Measurements from ENCODE around the gene VTI1A. TPM values are rescaled to one million over a fixed set of nuclear protein-coding genes. Genes with fewer than 3 reads are reported as not detected.

Gene VTI1A
- polyA plus RNA-seq, 2 of the 4 experiments (the other 2 are of a cell fraction): 17.0 to 25.3 TPM

DNA sequence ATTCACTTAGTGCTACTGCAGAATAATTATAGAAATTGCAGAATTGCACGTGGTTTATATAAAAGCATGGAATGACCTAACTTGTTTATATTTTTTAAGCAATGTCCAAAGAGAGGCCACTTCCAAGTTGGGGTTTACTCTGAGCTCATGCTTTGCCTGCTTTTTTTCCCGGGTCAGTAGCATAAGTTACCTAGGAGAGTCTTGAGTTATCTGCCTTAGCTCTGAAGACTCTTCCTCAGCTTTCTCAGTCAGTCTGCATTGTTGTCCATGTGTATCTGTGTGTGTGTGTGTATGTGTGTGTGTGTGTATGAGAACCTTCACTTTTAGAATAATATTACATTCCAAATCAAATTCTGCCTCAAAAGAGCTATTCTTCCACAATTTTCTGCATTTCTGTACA, 263.5 kb downstream of the VTI1A start (continued):
- no peak for TF ChIP-seq KDM1A (IDR thresholded peaks at IDR 0.05; ENCODE audit: low read depth)
- no peak for TF ChIP-seq CBX8 (IDR thresholded peaks at IDR 0.05)

DNA sequence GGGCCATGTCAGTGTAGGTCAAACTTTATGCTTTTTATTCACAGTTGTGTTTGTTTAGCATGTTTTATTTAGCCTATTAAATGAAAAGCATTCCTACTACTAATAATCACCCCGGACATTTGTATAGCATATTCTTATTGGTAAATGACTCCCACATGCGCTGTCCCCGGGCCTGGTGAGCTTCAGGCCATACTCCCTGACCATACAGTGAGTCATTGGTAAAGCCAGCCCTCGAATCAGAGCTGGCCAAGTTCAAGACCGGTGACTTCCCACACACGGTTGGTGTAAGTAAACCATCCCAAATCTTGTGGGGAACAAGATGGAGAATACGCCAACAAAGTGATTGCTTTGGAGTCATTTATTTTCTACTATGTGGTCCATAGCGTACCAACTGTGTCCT, 264.4 kb downstream of the VTI1A start:
- Histone ChIP-seq H3K4me3 (no peak overlapping the region), H3K4me2 (no peak overlapping the region), H3K27ac (no peak overlapping the region), H3K9me3 (no peaks in the 10 kb centered on the region), H3K4me1 (peaks cover 14% of the 10 kb centered on the region)
- CTCF ChIA-PET: interaction anchor here (1.2 to 2.0 kb wide), 2 partner anchors 7 to 10 kb away, joined by 4 to 13 read pairs; no protein-coding TSS in a partner anchor
- FAIRE-seq: no peak
- peak in 1 of 2 experiments; percentile 7 for DNase-seq (ENCODE audit: low read depth in 1 of 2, low spot score in 1 of 2)
- ATAC-seq: no peak
- POLR2A ChIA-PET: no interaction called here
- WGBS (ENCODE audit: missing lambda C conversion rate): 82% methylated on average over 8 of the region's 8 CpGs
- TF ChIP-seq ZNF302 (CRISPR knock-in tag; IDR thresholded peaks at IDR 0.05): no peak
- TF ChIP-seq SREBF2 (IDR thresholded peaks at IDR 0.05): no peak
- TF ChIP-seq, protein P1, sequence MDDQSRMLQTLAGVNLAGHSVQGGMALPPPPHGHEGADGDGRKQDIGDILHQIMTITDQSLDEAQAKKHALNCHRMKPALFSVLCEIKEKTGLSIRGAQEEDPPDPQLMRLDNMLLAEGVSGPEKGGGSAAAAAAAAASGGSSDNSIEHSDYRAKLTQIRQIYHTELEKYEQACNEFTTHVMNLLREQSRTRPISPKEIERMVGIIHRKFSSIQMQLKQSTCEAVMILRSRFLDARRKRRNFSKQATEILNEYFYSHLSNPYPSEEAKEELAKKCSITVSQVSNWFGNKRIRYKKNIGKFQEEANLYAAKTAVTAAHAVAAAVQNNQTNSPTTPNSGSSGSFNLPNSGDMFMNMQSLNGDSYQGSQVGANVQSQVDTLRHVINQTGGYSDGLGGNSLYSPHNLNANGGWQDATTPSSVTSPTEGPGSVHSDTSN (IDR thresholded peaks at IDR 0.05): no peak
- no peak for TF ChIP-seq TFCP2L1 (CRISPR knock-in tag; IDR thresholded peaks at IDR 0.05)
- TF ChIP-seq CHD4 (IDR thresholded peaks at IDR 0.05; ENCODE audit: borderline replicate concordance): no peak
- no peak for TF ChIP-seq EHMT2 (IDR thresholded peaks at IDR 0.05; ENCODE audit: low read depth)
- no peak for TF ChIP-seq EP300 (IDR thresholded peaks at IDR 0.05)

DNA sequence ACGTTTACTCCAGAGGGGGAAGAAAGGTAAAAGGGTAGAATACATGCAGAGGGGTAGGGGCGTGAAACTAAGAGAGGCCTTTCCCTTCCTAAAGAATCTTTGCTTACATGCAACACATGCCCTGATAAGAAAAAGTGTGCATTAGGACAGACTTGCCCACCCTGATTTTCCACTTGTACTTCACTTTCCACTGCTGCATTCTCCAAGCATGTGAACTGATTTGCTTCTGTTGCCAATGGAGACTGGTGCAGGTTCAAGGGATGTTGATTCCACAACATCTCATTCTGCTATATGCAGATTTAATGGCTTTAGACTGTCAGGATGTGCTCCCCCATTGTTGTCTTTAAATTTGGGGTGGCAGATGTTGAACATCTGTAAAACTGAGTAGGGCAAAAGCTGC, 265.5 kb downstream of the VTI1A start:
- WGBS (ENCODE audit: missing lambda C conversion rate): 87% methylated on average over 2 of the region's 2 CpGs
- ChIA-PET POLR2A (no interaction called here), CTCF (interaction anchor here (0.5 kb wide), 1 partner anchor 265 kb away, joined by 3 read pairs; no protein-coding TSS in a partner anchor)
- no peak for ATAC-seq
- Histone ChIP-seq H3K4me1 (peaks cover 26% of the 10 kb centered on the region), H3K9me3 (no peaks in the 10 kb centered on the region), H3K4me3 (no peak overlapping the region), H3K4me2 (no peak overlapping the region), H3K27ac (no peak overlapping the region)
- no peak for DNase-seq (ENCODE audit: low read depth in 1 of 2, low spot score in 1 of 2)
- no peak for FAIRE-seq
- TF ChIP-seq FOXS1 (CRISPR knock-in tag; IDR thresholded peaks at IDR 0.05): no peak
- TF ChIP-seq CBX2 (IDR thresholded peaks at IDR 0.05; ENCODE audit: borderline replicate concordance, low read depth): no peak
- TF ChIP-seq, protein P2, sequence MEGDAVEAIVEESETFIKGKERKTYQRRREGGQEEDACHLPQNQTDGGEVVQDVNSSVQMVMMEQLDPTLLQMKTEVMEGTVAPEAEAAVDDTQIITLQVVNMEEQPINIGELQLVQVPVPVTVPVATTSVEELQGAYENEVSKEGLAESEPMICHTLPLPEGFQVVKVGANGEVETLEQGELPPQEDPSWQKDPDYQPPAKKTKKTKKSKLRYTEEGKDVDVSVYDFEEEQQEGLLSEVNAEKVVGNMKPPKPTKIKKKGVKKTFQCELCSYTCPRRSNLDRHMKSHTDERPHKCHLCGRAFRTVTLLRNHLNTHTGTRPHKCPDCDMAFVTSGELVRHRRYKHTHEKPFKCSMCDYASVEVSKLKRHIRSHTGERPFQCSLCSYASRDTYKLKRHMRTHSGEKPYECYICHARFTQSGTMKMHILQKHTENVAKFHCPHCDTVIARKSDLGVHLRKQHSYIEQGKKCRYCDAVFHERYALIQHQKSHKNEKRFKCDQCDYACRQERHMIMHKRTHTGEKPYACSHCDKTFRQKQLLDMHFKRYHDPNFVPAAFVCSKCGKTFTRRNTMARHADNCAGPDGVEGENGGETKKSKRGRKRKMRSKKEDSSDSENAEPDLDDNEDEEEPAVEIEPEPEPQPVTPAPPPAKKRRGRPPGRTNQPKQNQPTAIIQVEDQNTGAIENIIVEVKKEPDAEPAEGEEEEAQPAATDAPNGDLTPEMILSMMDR (IDR thresholded peaks at IDR 0.05): no peak
- TF ChIP-seq, protein P1 (IDR thresholded peaks at IDR 0.05): no peak
- no peak for TF ChIP-seq TP53 (CRISPR knock-in tag; IDR thresholded peaks at IDR 0.05)
- TF ChIP-seq CEBPB (IDR thresholded peaks at IDR 0.05): no peak
- no peak for TF ChIP-seq EHMT2 (IDR thresholded peaks at IDR 0.05; ENCODE audit: low read depth)
- TF ChIP-seq RNF2 (IDR thresholded peaks at IDR 0.05; ENCODE audit: borderline replicate concordance, low read depth): no peak
- no peak for TF ChIP-seq RCOR1 (IDR thresholded peaks at IDR 0.05; ENCODE audit: low read depth, low read length)
- TF ChIP-seq, protein P3, sequence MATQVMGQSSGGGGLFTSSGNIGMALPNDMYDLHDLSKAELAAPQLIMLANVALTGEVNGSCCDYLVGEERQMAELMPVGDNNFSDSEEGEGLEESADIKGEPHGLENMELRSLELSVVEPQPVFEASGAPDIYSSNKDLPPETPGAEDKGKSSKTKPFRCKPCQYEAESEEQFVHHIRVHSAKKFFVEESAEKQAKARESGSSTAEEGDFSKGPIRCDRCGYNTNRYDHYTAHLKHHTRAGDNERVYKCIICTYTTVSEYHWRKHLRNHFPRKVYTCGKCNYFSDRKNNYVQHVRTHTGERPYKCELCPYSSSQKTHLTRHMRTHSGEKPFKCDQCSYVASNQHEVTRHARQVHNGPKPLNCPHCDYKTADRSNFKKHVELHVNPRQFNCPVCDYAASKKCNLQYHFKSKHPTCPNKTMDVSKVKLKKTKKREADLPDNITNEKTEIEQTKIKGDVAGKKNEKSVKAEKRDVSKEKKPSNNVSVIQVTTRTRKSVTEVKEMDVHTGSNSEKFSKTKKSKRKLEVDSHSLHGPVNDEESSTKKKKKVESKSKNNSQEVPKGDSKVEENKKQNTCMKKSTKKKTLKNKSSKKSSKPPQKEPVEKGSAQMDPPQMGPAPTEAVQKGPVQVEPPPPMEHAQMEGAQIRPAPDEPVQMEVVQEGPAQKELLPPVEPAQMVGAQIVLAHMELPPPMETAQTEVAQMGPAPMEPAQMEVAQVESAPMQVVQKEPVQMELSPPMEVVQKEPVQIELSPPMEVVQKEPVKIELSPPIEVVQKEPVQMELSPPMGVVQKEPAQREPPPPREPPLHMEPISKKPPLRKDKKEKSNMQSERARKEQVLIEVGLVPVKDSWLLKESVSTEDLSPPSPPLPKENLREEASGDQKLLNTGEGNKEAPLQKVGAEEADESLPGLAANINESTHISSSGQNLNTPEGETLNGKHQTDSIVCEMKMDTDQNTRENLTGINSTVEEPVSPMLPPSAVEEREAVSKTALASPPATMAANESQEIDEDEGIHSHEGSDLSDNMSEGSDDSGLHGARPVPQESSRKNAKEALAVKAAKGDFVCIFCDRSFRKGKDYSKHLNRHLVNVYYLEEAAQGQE (IDR thresholded peaks at IDR 0.05): no peak
- TF ChIP-seq SREBF2 (IDR thresholded peaks at IDR 0.05): no peak
- TF ChIP-seq MAZ (IDR thresholded peaks at IDR 0.05; ENCODE audit: borderline replicate concordance, low read depth, low read length): no peak
- TF ChIP-seq ESRRA (IDR thresholded peaks at IDR 0.05; ENCODE audit: borderline replicate concordance, low read length): no peak
- TF ChIP-seq HOXB5 (CRISPR knock-in tag; IDR thresholded peaks at IDR 0.05): no peak
- no peak for TF ChIP-seq TFCP2L1 (CRISPR knock-in tag; IDR thresholded peaks at IDR 0.05)
- TF ChIP-seq, protein P4, sequence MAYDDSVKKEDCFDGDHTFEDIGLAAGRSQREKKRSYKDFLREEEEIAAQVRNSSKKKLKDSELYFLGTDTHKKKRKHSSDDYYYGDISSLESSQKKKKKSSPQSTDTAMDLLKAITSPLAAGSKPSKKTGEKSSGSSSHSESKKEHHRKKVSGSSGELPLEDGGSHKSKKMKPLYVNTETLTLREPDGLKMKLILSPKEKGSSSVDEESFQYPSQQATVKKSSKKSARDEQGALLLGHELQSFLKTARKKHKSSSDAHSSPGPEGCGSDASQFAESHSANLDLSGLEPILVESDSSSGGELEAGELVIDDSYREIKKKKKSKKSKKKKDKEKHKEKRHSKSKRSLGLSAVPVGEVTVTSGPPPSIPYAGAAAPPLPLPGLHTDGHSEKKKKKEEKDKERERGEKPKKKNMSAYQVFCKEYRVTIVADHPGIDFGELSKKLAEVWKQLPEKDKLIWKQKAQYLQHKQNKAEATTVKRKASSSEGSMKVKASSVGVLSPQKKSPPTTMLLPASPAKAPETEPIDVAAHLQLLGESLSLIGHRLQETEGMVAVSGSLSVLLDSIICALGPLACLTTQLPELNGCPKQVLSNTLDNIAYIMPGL (CRISPR knock-in tag; IDR thresholded peaks at IDR 0.05; ENCODE audit: borderline replicate concordance): no peak
- no peak for TF ChIP-seq EP300 (IDR thresholded peaks at IDR 0.05)
- no peak for TF ChIP-seq FOSL2 (IDR thresholded peaks at IDR 0.05)
- TF ChIP-seq FOSL2 (CRISPR knock-in tag; IDR thresholded peaks at IDR 0.05): no peak

Measured in A549 (cell line).